ENCODE measurements around the gene KCND2. TPM values are rescaled to one million over a fixed set of nuclear protein-coding genes. Genes with fewer than 3 reads are reported as not detected.

The KCND2 gene
- total RNA-seq, 2 experiments from 2014 or later: not detected

- no peak overlapping the region for H3K27ac Mint-ChIP-seq
- CTCF ChIA-PET: interaction anchor here (1.0 to 2.1 kb wide), 4 partner anchors 9 to 314 kb away, joined by 3 to 11 read pairs (median 6); no protein-coding TSS in a partner anchor
- intact Hi-C loops (cut with micrococcal nuclease): loop anchor here (5.0 kb wide), 1 partner anchor 63 kb away; the partner anchor contains the start of gene TSPAN12
- peaks cover 2% of the 10 kb centered on the region for H3K9me3 Mint-ChIP-seq
- no peak overlapping the region for H3K4me3 Mint-ChIP-seq
- H3K4me1 Mint-ChIP-seq (ENCODE audit: low read depth): no peaks in the 10 kb centered on the region
- DNase-seq: no peak
- H3K36me3 Mint-ChIP-seq (ENCODE audit: low read depth): no peaks in the 10 kb centered on the region
- no peaks in the 10 kb centered on the region for H3K27me3 Mint-ChIP-seq (ENCODE audit: low read depth)
Observed at GRCh38 chr7:120794106-120794729, 521.2 kb downstream of the KCND2 start.

GRCh38 chr7:120797026-120797645 lies 524.2 kb downstream of the KCND2 start:
- CTCF ChIA-PET: interaction anchor here (0.8 to 1.6 kb wide), 4 partner anchors 10 to 61 kb away, joined by 3 to 6 read pairs (median 3); partner anchors contain the start of gene TSPAN12
- H3K4me1 Mint-ChIP-seq (ENCODE audit: low read depth): no peaks in the 10 kb centered on the region
- no peak overlapping the region for H3K27ac Mint-ChIP-seq
- H3K36me3 Mint-ChIP-seq (ENCODE audit: low read depth): no peaks in the 10 kb centered on the region
- H3K27me3 Mint-ChIP-seq (ENCODE audit: low read depth): peaks cover 6% of the 10 kb centered on the region
- H3K4me3 Mint-ChIP-seq: no peak overlapping the region
- no peak for DNase-seq
- intact Hi-C loops (cut with micrococcal nuclease): no loop called here
- H3K9me3 Mint-ChIP-seq: peaks cover 2% of the 10 kb centered on the region

GRCh38 chr7:120799147-120799546 lies 526.2 kb downstream of the KCND2 start:
- Mint-ChIP-seq H3K4me3 (no peak overlapping the region), H3K36me3 (ENCODE audit: low read depth) (no peaks in the 10 kb centered on the region), H3K9me3 (peaks cover 2% of the 10 kb centered on the region), H3K4me1 (ENCODE audit: low read depth) (no peaks in the 10 kb centered on the region), H3K27ac (no peak overlapping the region), H3K27me3 (ENCODE audit: low read depth) (peaks cover 6% of the 10 kb centered on the region)
- DNase-seq: no peak
- CTCF ChIA-PET: interaction anchor here (0.6 to 1.6 kb wide), 4 partner anchors 9 to 186 kb away, joined by 3 to 4 read pairs (median 3); no protein-coding TSS in a partner anchor
- intact Hi-C loops (cut with micrococcal nuclease): no loop called here
